Measurements from ENCODE around the gene TRIM31. TPM values are rescaled to one million over a fixed set of nuclear protein-coding genes. Genes with fewer than 3 reads are reported as not detected.
A peak's percentile ranks its signal among the peaks of the same experiment; 100 is the strongest.

TRIM31 gene
- total and polyA plus RNA-seq, 10 of the 15 experiments (the other 5 are each of a cell fraction or from before 2014, with no cell fraction given) = 0.09 to 20.5 (median 0.31) TPM; not detected in 3

- no peak for TF ChIP-seq HSF1 (IDR thresholded peaks at IDR 0.05; ENCODE audit: low read depth, low read length)
- TF ChIP-seq ZBTB11 (CRISPR knock-in tag; IDR thresholded peaks at IDR 0.05) = no peak
- no peak for TF ChIP-seq MAX (IDR thresholded peaks at IDR 0.05; ENCODE audit: low read depth, low read length)
- peak in 1 of 2 experiments; percentile 81; a peak in 2 of 4 replicates for TF ChIP-seq SRF (IDR thresholded peaks at IDR 0.05; ENCODE audit: low read depth in 2 of 2, low read length in 2 of 2)
- peak; percentile 92 for TF ChIP-seq YY1 (IDR thresholded peaks at IDR 0.05; ENCODE audit: low read depth, low read length)
- TF ChIP-seq NR2C1 (IDR thresholded peaks at IDR 0.05) = peak; percentile 71
- peak; percentile 57; the same call in 1 of the 2 replicates for TF ChIP-seq ZBED1 (IDR thresholded peaks at IDR 0.05; ENCODE audit: borderline replicate concordance)
- TF ChIP-seq MXI1 (IDR thresholded peaks at IDR 0.05; ENCODE audit: low read depth, low read length) = peak; percentile 78; the same call in 1 of the 2 replicates
- no peak for TF ChIP-seq PBX3 (IDR thresholded peaks at IDR 0.05; ENCODE audit: insufficient replicate concordance, low read depth, low read length)
- no peak for TF ChIP-seq E2F8 (IDR thresholded peaks at IDR 0.05; ENCODE audit: low read depth, partially characterized antibody)
- 0 out of 2 replicates have a peak, but pooled peaks have one; percentile 29 for TF ChIP-seq ZSCAN29 (IDR thresholded peaks at IDR 0.05)
- TF ChIP-seq MEF2B (IDR thresholded peaks at IDR 0.05; ENCODE audit: partially characterized antibody, poor library complexity, severe bottlenecking) = no peak
- TF ChIP-seq USF2 (IDR thresholded peaks at IDR 0.05; ENCODE audit: borderline replicate concordance, low read depth, low read length) = no peak
- no peak for TF ChIP-seq BMI1 (IDR thresholded peaks at IDR 0.05; ENCODE audit: borderline replicate concordance)
- TF ChIP-seq ELK1 (IDR thresholded peaks at IDR 0.05; ENCODE audit: low read depth, low read length) = no peak
- no peak for TF ChIP-seq FOS (IDR thresholded peaks at IDR 0.05; ENCODE audit: borderline replicate concordance, extremely low read depth, insufficient read length)
These were observed 51.6 kb downstream of the TRIM31 start, which contains the start of gene POLR1H (continued) for GRCh38 chr6:30061092-30061857.

Measured in GM12878 (cell line).